Head of caudate nucleus (tissue), 42 donors: Measurements from ENCODE around the gene TMEM62.

Experiments used
- DNase-seq, 42 donors: peaks; one replicate each; pipeline versions ENCODE4 v3.0.0 to v3.0.0-alpha.2; 2020 to 2021; ENCODE audit warnings: mixed read lengths in 7 of 42
- intact Hi-C: fragments of 100-400 bp; cut with DNase I; formaldehyde crosslinking; loops from one replicate; pipeline ENCODE4 v1.15.0; 2022

Gene TMEM62

GRCh38 chr15:43133430-43134156 is at the start of gene TMEM62:
Gene TMEM62, plus strand, starts transcription at chr15:43133586. Its CDS starts 217 bp downstream, at chr15:43133803.
- DNase-seq: peak; percentile 57 to 87 (median 75)

GRCh38 chr15:43085921-43086320 is 47.5 kb upstream of the TMEM62 start:
- intact Hi-C loops: no loop called here
- DNase-seq: no peak

More at GRCh38 chr15:43133430-43134156, at the start of gene TMEM62:
- intact Hi-C loops: no loop called here

GRCh38 chr15:43086551-43086950 is 46.8 kb upstream of the TMEM62 start:
- intact Hi-C loops: no loop called here
- no peak for DNase-seq

GRCh38 chr15:43091859-43092258 is 41.5 kb upstream of the TMEM62 start:
- DNase-seq: no peak
- intact Hi-C loops: no loop called here

- intact Hi-C loops: no loop called here
- no peak for DNase-seq
Measured at GRCh38 chr15:43093026-43093425, 40.4 kb upstream of the TMEM62 start.

GRCh38 chr15:43094416-43095030 is 38.9 kb upstream of the TMEM62 start:
- DNase-seq: no peak
- intact Hi-C loops: no loop called here

GRCh38 chr15:43095243-43095642 is 38.1 kb upstream of the TMEM62 start:
- no peak for DNase-seq
- intact Hi-C loops: no loop called here

- DNase-seq: no peak
- intact Hi-C loops: no loop called here
Measured at GRCh38 chr15:43095708-43096347, 37.6 kb upstream of the TMEM62 start.

- intact Hi-C loops: no loop called here
Measured at GRCh38 chr15:43096411-43096810, 37.0 kb upstream of the TMEM62 start.

GRCh38 chr15:43099105-43099845 is 34.1 kb upstream of the TMEM62 start:
- intact Hi-C loops: no loop called here
- no peak for DNase-seq

More at GRCh38 chr15:43096411-43096810, 37.0 kb upstream of the TMEM62 start:
- DNase-seq: no peak

GRCh38 chr15:43100971-43101370 is 32.4 kb upstream of the TMEM62 start:
- intact Hi-C loops: no loop called here
- no peak for DNase-seq

- no peak for DNase-seq
- intact Hi-C loops: no loop called here
Measured at GRCh38 chr15:43102187-43102586, 31.2 kb upstream of the TMEM62 start.

GRCh38 chr15:43103907-43104306 is 29.5 kb upstream of the TMEM62 start:
- no peak for DNase-seq
- intact Hi-C loops: no loop called here

GRCh38 chr15:43104426-43104825 is 29.0 kb upstream of the TMEM62 start:
- DNase-seq: no peak
- intact Hi-C loops: no loop called here

GRCh38 chr15:43105077-43105736 is 28.2 kb upstream of the TMEM62 start:
- peak in 24 of 42 donors; percentile 8 to 57 (median 25) for DNase-seq
- intact Hi-C loops: no loop called here

GRCh38 chr15:43105778-43106485 is 27.5 kb upstream of the TMEM62 start, which contains the start of gene UBR1:
Gene UBR1, minus strand, starts transcription at chr15:43106038. Its CDS starts 16 bp downstream, at chr15:43106022.
- intact Hi-C loops: no loop called here

GRCh38 chr15:43106486-43106829 is 26.9 kb upstream of the TMEM62 start:
- intact Hi-C loops: no loop called here
- no peak for DNase-seq

More at GRCh38 chr15:43105778-43106485, 27.5 kb upstream of the TMEM62 start, which contains the start of gene UBR1:
- peak; percentile 86 to 96 (median 92) for DNase-seq

- intact Hi-C loops: no loop called here
- no peak for DNase-seq
Measured at GRCh38 chr15:43107751-43108150, 25.6 kb upstream of the TMEM62 start.
